Fibroblast of pulmonary artery (primary cell): ENCODE data around the gene CENPX.

Experiments
- DNase-seq: peaks from one replicate; pipeline ENCODE4 v3.0.0-alpha.2; 2010; ENCODE audit warnings: low read depth
- H3K4me3 ChIP-seq: replicated peaks from 2 replicates; pipeline ENCODE4 v1.5.1; 2011; ENCODE audit warnings: low read depth, mild to moderate bottlenecking, control low read depth, low read length, moderate library complexity
- CTCF ChIP-seq: IDR thresholded peaks from 2 replicates; pipeline ENCODE4 v1.5.1; 2011; ENCODE audit warnings: mild to moderate bottlenecking, control low read depth, low read length, inconsistent platforms; ENCODE audit errors: missing control alignments

Gene CENPX

GRCh38 chr17:82058855-82059249 lies 36.2 kb upstream of the CENPX start:
- no peak for DNase-seq
- TF ChIP-seq CTCF = no peak
- H3K4me3 ChIP-seq = no peak overlapping the region

GRCh38 chr17:82058230-82058854 lies 35.7 kb upstream of the CENPX start:
- no peak overlapping the region for H3K4me3 ChIP-seq
- no peak for TF ChIP-seq CTCF
- DNase-seq = no peak

GRCh38 chr17:82056729-82057621 lies 34.3 kb upstream of the CENPX start:
- H3K4me3 ChIP-seq = no peak overlapping the region
- TF ChIP-seq CTCF = no peak
- DNase-seq = no peak

GRCh38 chr17:82055965-82056728 lies 33.5 kb upstream of the CENPX start:
- no peak overlapping the region for H3K4me3 ChIP-seq

GRCh38 chr17:82055023-82055964 lies 32.6 kb upstream of the CENPX start:
- no peak overlapping the region for H3K4me3 ChIP-seq
- DNase-seq = no peak
- no peak for TF ChIP-seq CTCF

More at GRCh38 chr17:82055965-82056728, 33.5 kb upstream of the CENPX start:
- no peak for DNase-seq
- no peak for TF ChIP-seq CTCF

GRCh38 chr17:82054351-82055022 lies 31.8 kb upstream of the CENPX start:
- DNase-seq = no peak
- no peak for TF ChIP-seq CTCF
- no peak overlapping the region for H3K4me3 ChIP-seq
